ENCODE data around the gene IL22. TPM values are rescaled to one million over a fixed set of nuclear protein-coding genes. Genes with fewer than 3 reads are reported as not detected.

Gene IL22
- total and polyA plus RNA-seq, 9 of the 15 experiments (the other 6 are each of a cell fraction or from before 2014, with no cell fraction given): not detected

- TF ChIP-seq HOMEZ (CRISPR knock-in tag; IDR thresholded peaks at IDR 0.05): no peak
- no peak for TF ChIP-seq KLF6 (CRISPR knock-in tag; IDR thresholded peaks at IDR 0.05; ENCODE audit: borderline replicate concordance)
These were observed 36.7 kb upstream of the IL22 start (continued) for GRCh38 chr12:68290126-68290525.

- ChIA-PET CTCF (ENCODE audit: low intra/inter-chr PET ratio) (no interaction called here), POLR2A (no interaction called here)
- 11% methylated on average over 5 of the region's 5 CpGs for WGBS (ENCODE audit: insufficient coverage, low coverage, missing lambda C conversion rate)
- FAIRE-seq (no peak), DNase-seq (ENCODE audit: extremely low read depth in 1 of 4, low spot score in 3 of 4) (no peak), ATAC-seq (no peak)
- no peaks in the 10 kb centered on the region for H3K9me1 ChIP-seq (ENCODE audit: control insufficient read depth, insufficient read depth, low read length)
- intact Hi-C loops (cut with micrococcal nuclease): no loop called here
- H3K79me2 ChIP-seq (ENCODE audit: control insufficient read depth, insufficient read depth, low read length): no peaks in the 10 kb centered on the region
- no peaks in the 10 kb centered on the region for H3K9me3 ChIP-seq (replicated peaks; ENCODE audit: control insufficient read depth, insufficient read depth, low read depth, low read length)
- no peaks in the 10 kb centered on the region for H3K36me3 ChIP-seq (ENCODE audit: control insufficient read depth, insufficient read depth, low read length)
- no peak overlapping the region for H2AFZ ChIP-seq (ENCODE audit: low read depth, low read length)
- H3K4me2 ChIP-seq (ENCODE audit: insufficient read depth, low read length): no peak overlapping the region
- no TSS peak for BruUV-seq (replicated peaks)
- no peak overlapping the region for H3K4me3 ChIP-seq
- H3K27ac ChIP-seq (ENCODE audit: extremely low read depth, low read depth, low read length): no peak overlapping the region
- H4K20me1 ChIP-seq (replicated peaks; ENCODE audit: control insufficient read depth, insufficient read depth, low read length): no peaks in the 10 kb centered on the region
- H3K4me1 ChIP-seq (replicated peaks in 1 of 2; ENCODE audit: control insufficient read depth in 2 of 2, insufficient read depth in 2 of 2, low read length in 2 of 2): no peaks in the 10 kb centered on the region
- in situ Hi-C loops (cut with MboI): no loop called here
- H3K27me3 ChIP-seq (ENCODE audit: control insufficient read depth in 2 of 2, insufficient read depth in 2 of 2, low read length in 2 of 2): peaks cover 10 to 20% of the 10 kb centered on the region in 2 experiments; a peak in 3 of 5 replicates
- no peak overlapping the region for H3K9ac ChIP-seq (ENCODE audit: insufficient read depth in 1 of 2, low read depth in 2 of 2, low read length in 2 of 2)
- no peak for TF ChIP-seq RBM25 (IDR thresholded peaks at IDR 0.05; ENCODE audit: low read depth, low read length, severe bottlenecking)
- TF ChIP-seq SAFB2 (IDR thresholded peaks at IDR 0.05; ENCODE audit: borderline replicate concordance, low read depth, low read length, severe bottlenecking): no peak
- no peak for TF ChIP-seq SNIP1 (IDR thresholded peaks at IDR 0.05; ENCODE audit: low read depth)
- TF ChIP-seq ZNF77 (CRISPR knock-in tag; IDR thresholded peaks at IDR 0.05): no peak
- TF ChIP-seq MTA1 (IDR thresholded peaks at IDR 0.05; ENCODE audit: borderline replicate concordance): no peak
- TF ChIP-seq ETV5 (CRISPR knock-in tag; IDR thresholded peaks at IDR 0.05; ENCODE audit: low read depth): no peak
- TF ChIP-seq KLF13 (tag; IDR thresholded peaks at IDR 0.05; ENCODE audit: borderline replicate concordance, low read depth): no peak
- no peak for TF ChIP-seq GATAD2B (IDR thresholded peaks at IDR 0.05; ENCODE audit: borderline replicate concordance)
- no peak for TF ChIP-seq WHSC1 (IDR thresholded peaks at IDR 0.05; ENCODE audit: low read length)
- no peak for TF ChIP-seq TFAM (CRISPR knock-in tag; conservative IDR thresholded peaks at IDR 0.05)
- TF ChIP-seq JUN (IDR thresholded peaks at IDR 0.05; ENCODE audit: borderline replicate concordance, low read depth, low read length): no peak
- TF ChIP-seq JUN (CRISPR knock-in tag; IDR thresholded peaks at IDR 0.05; ENCODE audit: borderline replicate concordance): no peak
- TF ChIP-seq HMBOX1 (IDR thresholded peaks at IDR 0.05): no peak
- no peak for TF ChIP-seq MBD1 (CRISPR knock-in tag; IDR thresholded peaks at IDR 0.05)
- no peak for TF ChIP-seq POLR3G (IDR thresholded peaks at IDR 0.05; ENCODE audit: extremely low read depth, insufficient read length, insufficient replicate concordance)
- TF ChIP-seq ZNF589 (CRISPR knock-in tag; IDR thresholded peaks at IDR 0.05; ENCODE audit: low read depth): no peak
- no peak for TF ChIP-seq RBM22 (IDR thresholded peaks at IDR 0.05; ENCODE audit: low read depth, low read length, poor library complexity, severe bottlenecking)
- TF ChIP-seq L3MBTL2 (IDR thresholded peaks at IDR 0.05): no peak
These were observed 33.7 kb upstream of the IL22 start for GRCh38 chr12:68287106-68287505.
